HepG2 (cell line): ENCODE results near the gene MYL12B. TPM values are rescaled to one million over a fixed set of nuclear protein-coding genes. Genes with fewer than 3 reads are reported as not detected.

ENCODE experiments used
- AKAP8 ChIP-seq: sonication (generic); formaldehyde crosslinking; IDR thresholded peaks from 2 replicates; pipeline ENCODE4 v1.5.1; 2020; ENCODE audit warnings: mild to moderate bottlenecking, missing genetic modification reagents
- CENPT ChIP-seq: sonication (generic); formaldehyde crosslinking; IDR thresholded peaks from 2 replicates; pipeline ENCODE4 v1.8.0; 2022; ENCODE audit warnings: low read depth, mild to moderate bottlenecking, moderate library complexity, missing genetic modification reagents
- ETV5 ChIP-seq: IDR thresholded peaks from 2 replicates; pipeline ENCODE4 v1.6.1; 2018; ENCODE audit warnings: missing biosample characterization, missing genetic modification reagents, inconsistent platforms, borderline replicate concordance
- FOSL2 ChIP-seq: sonication (generic); formaldehyde crosslinking; IDR thresholded peaks from 2 replicates; pipeline ENCODE4 v1.4.0; 2020; ENCODE audit warnings: missing genetic modification reagents
- FOXK2 ChIP-seq: fragments of 450-650 bp; IDR thresholded peaks from 2 replicates; pipeline ENCODE4 v1.6.1; 2016
- JUN ChIP-seq: sonication (generic); formaldehyde crosslinking; IDR thresholded peaks from 2 replicates; pipeline ENCODE4 v1.4.0; 2020; ENCODE audit warnings: mild to moderate bottlenecking, missing genetic modification reagents
- MTF2 ChIP-seq: sonication (generic); formaldehyde crosslinking; IDR thresholded peaks from 2 replicates; pipeline ENCODE4 v1.5.0; 2020; ENCODE audit warnings: missing genetic modification reagents, borderline replicate concordance
- PAF1 ChIP-seq: IDR thresholded peaks from 2 replicates; pipeline ENCODE4 v1.6.1; 2016; ENCODE audit warnings: missing genetic modification reagents, missing compliant biosample characterization
- POLR2A ChIP-seq, 2 experiments: IDR thresholded peaks; 2 replicates each; pipeline ENCODE4 v1.6.1; 2011; ENCODE audit warnings: low read depth in 2 of 2, low read length in 2 of 2, mild to moderate bottlenecking in 1 of 2, moderate library complexity in 1 of 2; ENCODE audit not compliant: insufficient read depth in 1 of 2
- SOX13 ChIP-seq, 3 experiments: fragments of 450-650 bp in 1 of 3; sonication (generic) in 1 of 3; formaldehyde crosslinking in 1 of 3; IDR thresholded peaks in 2 of 3; conservative IDR thresholded peaks in 1 of 3; 2 replicates each; pipeline versions ENCODE4 v1.5.0 to v1.6.1; 2016 to 2020; ENCODE audit warnings: antibody characterized with exemption in 1 of 3, mild to moderate bottlenecking in 1 of 3, missing compliant biosample characterization in 1 of 3, missing genetic modification reagents in 1 of 3, moderate library complexity in 1 of 3
- SOX6 ChIP-seq, 2 experiments: fragments of 450-650 bp in 1 of 2; sonication (generic) in 1 of 2; formaldehyde crosslinking in 1 of 2; IDR thresholded peaks; 2 replicates each; pipeline versions ENCODE4 v1.4.0 to v1.6.1; 2017 to 2020; ENCODE audit warnings: antibody characterized with exemption in 1 of 2, mild to moderate bottlenecking in 1 of 2, missing genetic modification reagents in 1 of 2
- SSRP1 ChIP-seq: IDR thresholded peaks from 2 replicates; pipeline ENCODE4 v1.6.1; 2016; ENCODE audit warnings: control low read depth
- ZKSCAN8 ChIP-seq: IDR thresholded peaks from 2 replicates; pipeline ENCODE4 v1.6.1; 2016; ENCODE audit warnings: borderline replicate concordance, missing genetic modification reagents, missing compliant biosample characterization
- ZNF264 ChIP-seq: sonication (generic); formaldehyde crosslinking; IDR thresholded peaks from 2 replicates; pipeline ENCODE4 v1.4.0; 2020; ENCODE audit warnings: missing genetic modification reagents
- polyA plus RNA-seq, 8 experiments: library from polyadenylated mRNA; depleted of rRNA in 3 of 8; stranded (reverse) in 7 of 8; unstranded in 1 of 8; fragments of >200 nt; fragmentation: Illumina TruSeq in 4 of 8; extraction: Trizol in 4 of 8; gene quantifications; 2 replicates each; pipeline versions ENCODE4 v1.2.1 to v1.2.3, GENCODE V29; 2011 to 2016; ENCODE audit warnings: low read depth in 4 of 8, missing spikeins in 1 of 8, mixed read lengths in 1 of 8; ENCODE audit not compliant: insufficient read depth in 1 of 8
- total RNA-seq, 5 experiments: library from RNA; depleted of rRNA; stranded (reverse); fragments of >200 nt; fragmentation: Illumina TruSeq; extraction: Trizol; gene quantifications; 2 replicates each; pipeline ENCODE4 v1.2.3, GENCODE V29; 2016; ENCODE audit warnings: low read depth in 1 of 5
- TF ChIP-seq, protein P1 (sequence below): sonication (generic); formaldehyde crosslinking; IDR thresholded peaks from 2 replicates; pipeline ENCODE4 v1.8.0; 2023; ENCODE audit warnings: mild to moderate bottlenecking, missing genetic modification reagents
- TF ChIP-seq, protein P2 (sequence below): IDR thresholded peaks from 2 replicates; pipeline ENCODE4 v1.6.1; 2012; ENCODE audit warnings: low read length, improper control_type of control experiment
- TF ChIP-seq, protein P3 (sequence below): IDR thresholded peaks from 2 replicates; pipeline ENCODE4 v1.6.1; 2016
- TF ChIP-seq, protein P4 (sequence below): sonication (generic); formaldehyde crosslinking; IDR thresholded peaks from 2 replicates; pipeline ENCODE4 v1.5.1; 2020; ENCODE audit warnings: mild to moderate bottlenecking, missing genetic modification reagents
- TF ChIP-seq, protein P5 (sequence below): sonication (generic); formaldehyde crosslinking; IDR thresholded peaks from 2 replicates; pipeline ENCODE4 v1.4.0; 2020; ENCODE audit warnings: missing genetic modification reagents, borderline replicate concordance

MYL12B gene
- total and polyA plus RNA-seq, 2 of the 13 experiments (the other 11 are each of a cell fraction or from before 2014, with no cell fraction given), result 265 to 340 TPM

DNA sequence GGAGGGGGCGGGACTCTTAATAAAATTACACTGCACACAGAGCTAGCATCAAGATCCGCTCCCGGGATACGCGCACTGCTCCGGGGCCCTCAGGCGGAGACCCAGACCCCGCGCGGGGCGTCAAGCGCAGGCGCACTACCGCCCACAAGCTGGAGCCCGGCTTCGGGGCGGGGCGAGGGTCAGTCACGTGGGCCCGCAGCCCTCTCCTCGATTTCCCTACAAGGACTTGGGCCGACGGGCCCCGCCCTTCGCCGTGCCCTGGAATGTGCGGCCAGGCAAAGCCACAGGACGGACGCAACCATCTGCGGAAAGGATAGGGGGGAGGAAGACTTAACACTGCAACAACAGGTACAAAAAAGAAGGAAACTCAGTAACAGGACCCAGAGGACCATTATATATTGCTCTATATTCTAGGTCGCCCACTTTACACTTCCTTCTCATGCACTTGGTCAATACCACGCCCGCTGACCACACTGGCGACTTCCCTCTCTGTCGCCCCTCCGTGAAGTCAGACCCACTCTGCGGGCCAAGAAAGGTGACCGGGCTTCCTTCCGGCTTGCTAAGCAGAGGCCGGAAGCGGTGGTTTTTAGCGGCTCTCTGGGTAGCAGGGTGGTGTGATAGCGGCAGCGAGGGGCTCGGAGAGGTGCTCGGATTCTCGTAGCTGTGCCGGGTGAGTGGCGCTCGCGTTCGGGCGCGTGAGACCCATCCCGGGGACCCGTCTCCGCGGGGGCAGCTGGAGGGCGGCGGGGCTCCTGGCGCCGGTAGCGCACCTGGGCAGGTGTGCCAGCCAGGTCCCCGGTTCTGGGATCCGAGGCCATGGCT, 14.5 kb upstream of the MYL12B start, which contains the start of gene MYL12A (continued):
- TF ChIP-seq ZNF264 (CRISPR knock-in tag), result peak; percentile 88
- no peak for TF ChIP-seq MTF2 (CRISPR knock-in tag)
- TF ChIP-seq AKAP8 (CRISPR knock-in tag), result no peak
- TF ChIP-seq JUN, result no peak
- TF ChIP-seq, protein P1, sequence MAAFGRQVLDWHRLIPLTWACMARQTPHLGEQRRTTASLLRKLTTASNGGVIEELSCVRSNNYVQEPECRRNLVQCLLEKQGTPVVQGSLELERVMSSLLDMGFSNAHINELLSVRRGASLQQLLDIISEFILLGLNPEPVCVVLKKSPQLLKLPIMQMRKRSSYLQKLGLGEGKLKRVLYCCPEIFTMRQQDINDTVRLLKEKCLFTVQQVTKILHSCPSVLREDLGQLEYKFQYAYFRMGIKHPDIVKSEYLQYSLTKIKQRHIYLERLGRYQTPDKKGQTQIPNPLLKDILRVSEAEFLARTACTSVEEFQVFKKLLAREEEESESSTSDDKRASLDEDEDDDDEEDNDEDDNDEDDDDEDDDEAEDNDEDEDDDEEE (CRISPR knock-in tag), result no peak
- TF ChIP-seq ZKSCAN8 (CRISPR knock-in tag), result peak; percentile 14; the same call in 1 of the 2 replicates
- TF ChIP-seq FOXK2, result peak; percentile 99
- TF ChIP-seq, protein P2, sequence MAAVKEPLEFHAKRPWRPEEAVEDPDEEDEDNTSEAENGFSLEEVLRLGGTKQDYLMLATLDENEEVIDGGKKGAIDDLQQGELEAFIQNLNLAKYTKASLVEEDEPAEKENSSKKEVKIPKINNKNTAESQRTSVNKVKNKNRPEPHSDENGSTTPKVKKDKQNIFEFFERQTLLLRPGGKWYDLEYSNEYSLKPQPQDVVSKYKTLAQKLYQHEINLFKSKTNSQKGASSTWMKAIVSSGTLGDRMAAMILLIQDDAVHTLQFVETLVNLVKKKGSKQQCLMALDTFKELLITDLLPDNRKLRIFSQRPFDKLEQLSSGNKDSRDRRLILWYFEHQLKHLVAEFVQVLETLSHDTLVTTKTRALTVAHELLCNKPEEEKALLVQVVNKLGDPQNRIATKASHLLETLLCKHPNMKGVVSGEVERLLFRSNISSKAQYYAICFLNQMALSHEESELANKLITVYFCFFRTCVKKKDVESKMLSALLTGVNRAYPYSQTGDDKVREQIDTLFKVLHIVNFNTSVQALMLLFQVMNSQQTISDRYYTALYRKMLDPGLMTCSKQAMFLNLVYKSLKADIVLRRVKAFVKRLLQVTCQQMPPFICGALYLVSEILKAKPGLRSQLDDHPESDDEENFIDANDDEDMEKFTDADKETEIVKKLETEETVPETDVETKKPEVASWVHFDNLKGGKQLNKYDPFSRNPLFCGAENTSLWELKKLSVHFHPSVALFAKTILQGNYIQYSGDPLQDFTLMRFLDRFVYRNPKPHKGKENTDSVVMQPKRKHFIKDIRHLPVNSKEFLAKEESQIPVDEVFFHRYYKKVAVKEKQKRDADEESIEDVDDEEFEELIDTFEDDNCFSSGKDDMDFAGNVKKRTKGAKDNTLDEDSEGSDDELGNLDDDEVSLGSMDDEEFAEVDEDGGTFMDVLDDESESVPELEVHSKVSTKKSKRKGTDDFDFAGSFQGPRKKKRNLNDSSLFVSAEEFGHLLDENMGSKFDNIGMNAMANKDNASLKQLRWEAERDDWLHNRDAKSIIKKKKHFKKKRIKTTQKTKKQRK, result no peak
- no peak for TF ChIP-seq SOX6 (IDR thresholded peaks at IDR 0.05)
- TF ChIP-seq SOX6 (CRISPR knock-in tag; IDR thresholded peaks at IDR 0.05), result peak; percentile 57
- TF ChIP-seq, protein P3, sequence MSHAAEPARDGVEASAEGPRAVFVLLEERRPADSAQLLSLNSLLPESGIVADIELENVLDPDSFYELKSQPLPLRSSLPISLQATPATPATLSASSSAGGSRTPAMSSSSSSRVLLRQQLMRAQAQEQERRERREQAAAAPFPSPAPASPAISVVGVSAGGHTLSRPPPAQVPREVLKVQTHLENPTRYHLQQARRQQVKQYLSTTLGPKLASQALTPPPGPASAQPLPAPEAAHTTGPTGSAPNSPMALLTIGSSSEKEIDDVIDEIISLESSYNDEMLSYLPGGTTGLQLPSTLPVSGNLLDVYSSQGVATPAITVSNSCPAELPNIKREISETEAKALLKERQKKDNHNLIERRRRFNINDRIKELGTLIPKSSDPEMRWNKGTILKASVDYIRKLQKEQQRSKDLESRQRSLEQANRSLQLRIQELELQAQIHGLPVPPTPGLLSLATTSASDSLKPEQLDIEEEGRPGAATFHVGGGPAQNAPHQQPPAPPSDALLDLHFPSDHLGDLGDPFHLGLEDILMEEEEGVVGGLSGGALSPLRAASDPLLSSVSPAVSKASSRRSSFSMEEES (CRISPR knock-in tag), result peak; percentile 54
- TF ChIP-seq CENPT (CRISPR knock-in tag), result no peak
- TF ChIP-seq, protein P4, sequence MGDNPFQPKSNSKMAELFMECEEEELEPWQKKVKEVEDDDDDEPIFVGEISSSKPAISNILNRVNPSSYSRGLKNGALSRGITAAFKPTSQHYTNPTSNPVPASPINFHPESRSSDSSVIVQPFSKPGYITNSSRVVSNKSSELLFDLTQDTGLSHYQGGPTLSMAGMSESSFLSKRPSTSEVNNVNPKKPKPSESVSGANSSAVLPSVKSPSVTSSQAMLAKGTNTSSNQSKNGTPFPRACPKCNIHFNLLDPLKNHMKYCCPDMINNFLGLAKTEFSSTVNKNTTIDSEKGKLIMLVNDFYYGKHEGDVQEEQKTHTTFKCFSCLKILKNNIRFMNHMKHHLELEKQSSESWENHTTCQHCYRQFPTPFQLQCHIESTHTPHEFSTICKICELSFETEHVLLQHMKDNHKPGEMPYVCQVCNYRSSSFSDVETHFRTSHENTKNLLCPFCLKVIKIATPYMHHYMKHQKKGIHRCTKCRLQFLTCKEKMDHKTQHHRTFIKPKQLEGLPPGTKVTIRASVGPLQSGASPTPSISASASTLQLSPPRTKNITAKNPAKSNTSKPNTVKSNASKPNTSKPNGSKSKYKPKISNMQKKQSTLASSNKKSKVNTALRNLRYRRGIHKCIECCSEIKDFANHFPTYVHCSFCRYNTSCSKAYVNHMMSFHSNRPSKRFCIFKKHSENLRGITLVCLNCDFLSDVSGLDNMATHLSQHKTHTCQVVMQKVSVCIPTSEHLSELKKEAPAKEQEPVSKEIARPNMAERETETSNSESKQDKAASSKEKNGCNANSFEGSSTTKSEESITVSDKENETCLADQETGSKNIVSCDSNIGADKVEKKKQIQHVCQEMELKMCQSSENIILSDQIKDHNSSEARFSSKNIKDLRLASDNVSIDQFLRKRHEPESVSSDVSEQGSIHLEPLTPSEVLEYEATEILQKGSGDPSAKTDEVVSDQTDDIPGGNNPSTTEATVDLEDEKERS (CRISPR knock-in tag), result 0 out of 2 replicates have a peak, but pooled peaks have one; percentile 46
- peak; percentile 90 to 91 for TF ChIP-seq POLR2A (IDR thresholded peaks at IDR 0.05; ENCODE audit: insufficient read depth in 1 of 2, low read depth in 2 of 2, low read length in 2 of 2)
- no peak for TF ChIP-seq SSRP1 (CRISPR knock-in tag)
- TF ChIP-seq ETV5 (CRISPR knock-in tag), result peak; percentile 96
- TF ChIP-seq PAF1 (CRISPR knock-in tag), result no peak
- peak; percentile 57 for TF ChIP-seq FOSL2 (CRISPR knock-in tag)
- TF ChIP-seq SOX13 (IDR thresholded peaks at IDR 0.05), result no peak
- no peak for TF ChIP-seq SOX13 (CRISPR knock-in tag; conservative IDR thresholded peaks at IDR 0.05 in 1 of 2, IDR thresholded peaks at IDR 0.05 in 1 of 2)
- TF ChIP-seq, protein P5, sequence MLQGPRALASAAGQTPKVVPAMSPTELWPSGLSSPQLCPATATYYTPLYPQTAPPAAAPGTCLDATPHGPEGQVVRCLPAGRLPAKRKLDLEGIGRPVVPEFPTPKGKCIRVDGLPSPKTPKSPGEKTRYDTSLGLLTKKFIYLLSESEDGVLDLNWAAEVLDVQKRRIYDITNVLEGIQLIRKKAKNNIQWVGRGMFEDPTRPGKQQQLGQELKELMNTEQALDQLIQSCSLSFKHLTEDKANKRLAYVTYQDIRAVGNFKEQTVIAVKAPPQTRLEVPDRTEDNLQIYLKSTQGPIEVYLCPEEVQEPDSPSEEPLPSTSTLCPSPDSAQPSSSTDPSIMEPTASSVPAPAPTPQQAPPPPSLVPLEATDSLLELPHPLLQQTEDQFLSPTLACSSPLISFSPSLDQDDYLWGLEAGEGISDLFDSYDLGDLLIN (CRISPR knock-in tag), result no peak
